ENCODE results near the gene DLGAP4.

DNA sequence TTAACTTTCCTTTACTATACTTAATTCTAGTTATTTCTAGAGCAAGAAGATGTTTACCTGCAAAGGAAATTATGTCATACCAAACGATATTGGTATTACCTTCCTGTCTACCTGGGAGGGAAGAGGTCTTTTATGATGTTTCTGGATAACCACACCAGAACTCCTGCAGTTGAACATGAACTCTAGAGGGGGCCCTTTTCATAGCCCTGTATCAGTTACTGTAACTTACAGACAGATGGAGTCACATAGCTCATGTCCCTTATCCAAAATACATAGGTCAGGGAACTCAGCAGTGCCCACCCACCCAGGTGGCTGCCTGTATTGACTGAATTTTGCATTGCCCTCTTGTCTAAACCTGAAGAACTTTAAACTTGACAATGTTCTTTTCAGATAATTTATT is 200.1 kb downstream of the DLGAP4 start:
- TF ChIP-seq, protein P1, sequence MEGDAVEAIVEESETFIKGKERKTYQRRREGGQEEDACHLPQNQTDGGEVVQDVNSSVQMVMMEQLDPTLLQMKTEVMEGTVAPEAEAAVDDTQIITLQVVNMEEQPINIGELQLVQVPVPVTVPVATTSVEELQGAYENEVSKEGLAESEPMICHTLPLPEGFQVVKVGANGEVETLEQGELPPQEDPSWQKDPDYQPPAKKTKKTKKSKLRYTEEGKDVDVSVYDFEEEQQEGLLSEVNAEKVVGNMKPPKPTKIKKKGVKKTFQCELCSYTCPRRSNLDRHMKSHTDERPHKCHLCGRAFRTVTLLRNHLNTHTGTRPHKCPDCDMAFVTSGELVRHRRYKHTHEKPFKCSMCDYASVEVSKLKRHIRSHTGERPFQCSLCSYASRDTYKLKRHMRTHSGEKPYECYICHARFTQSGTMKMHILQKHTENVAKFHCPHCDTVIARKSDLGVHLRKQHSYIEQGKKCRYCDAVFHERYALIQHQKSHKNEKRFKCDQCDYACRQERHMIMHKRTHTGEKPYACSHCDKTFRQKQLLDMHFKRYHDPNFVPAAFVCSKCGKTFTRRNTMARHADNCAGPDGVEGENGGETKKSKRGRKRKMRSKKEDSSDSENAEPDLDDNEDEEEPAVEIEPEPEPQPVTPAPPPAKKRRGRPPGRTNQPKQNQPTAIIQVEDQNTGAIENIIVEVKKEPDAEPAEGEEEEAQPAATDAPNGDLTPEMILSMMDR (IDR thresholded peaks at IDR 0.05; ENCODE audit: insufficient read depth, low read length): no peak
- TF ChIP-seq POLR2AphosphoS5 (IDR thresholded peaks at IDR 0.05; ENCODE audit: low read depth) (no peak), GABPA (IDR thresholded peaks at IDR 0.05; ENCODE audit: low read depth) (no peak)
